DND-41 (cell line): ENCODE results near the gene KCNK16.

Experiments
- ATAC-seq: fragments of 200-7000 bp; cut with Tn5 transposase; 3 replicates; pipeline ENCODE4 v1.9.1; 2021; ENCODE audit warnings: low read depth; ENCODE audit not compliant: insufficient read depth
- DNase-seq: peaks from one replicate; pipeline ENCODE4 v3.0.0-alpha.2; 2020
- H2AFZ ChIP-seq: 2 replicates; pipeline ENCODE4 v1.6.0; 2012; ENCODE audit warnings: low read depth, low read length
- H3K27ac ChIP-seq: 2 replicates; pipeline ENCODE4 v1.5.1; 2012; ENCODE audit warnings: low read length, inconsistent platforms
- H3K27me3 ChIP-seq: fragments of 200-600 bp; sonication (generic); 2 replicates; pipeline ENCODE4 v1.6.0; 2012; ENCODE audit warnings: low read length, mild to moderate bottlenecking, inconsistent platforms; ENCODE audit not compliant: insufficient read depth, poor library complexity
- H3K36me3 ChIP-seq: 2 replicates; pipeline ENCODE4 v1.5.1; 2012; ENCODE audit warnings: low read length, inconsistent platforms; ENCODE audit not compliant: insufficient read depth
- H3K4me1 ChIP-seq: 2 replicates; pipeline ENCODE4 v1.5.1; 2012; ENCODE audit warnings: mild to moderate bottlenecking, low read length; ENCODE audit not compliant: insufficient read depth
- H3K4me2 ChIP-seq: 2 replicates; pipeline ENCODE4 v1.6.0; 2012; ENCODE audit warnings: mild to moderate bottlenecking, moderate library complexity, low read length, inconsistent platforms; ENCODE audit not compliant: insufficient read depth
- H3K4me3 ChIP-seq, 2 experiments: fragments of 200-600 bp in 1 of 2; shearing (Covaris generic) in 1 of 2; 2 replicates each; pipeline ENCODE4 v1.5.1; 2012 to 2016; ENCODE audit warnings: inconsistent platforms in 2 of 2, low read length in 2 of 2, mild to moderate bottlenecking in 2 of 2, low read depth in 1 of 2, moderate library complexity in 1 of 2
- H3K79me2 ChIP-seq: 2 replicates; pipeline ENCODE4 v1.6.0; 2012; ENCODE audit warnings: low read length, inconsistent platforms; ENCODE audit not compliant: insufficient read depth
- H3K9ac ChIP-seq: 2 replicates; pipeline ENCODE4 v1.6.0; 2012; ENCODE audit warnings: low read depth, mild to moderate bottlenecking, inconsistent platforms, low read length, moderate library complexity
- H3K9me3 ChIP-seq: 2 replicates; pipeline ENCODE4 v1.5.1; 2012; ENCODE audit warnings: low read length, moderate library complexity, mild to moderate bottlenecking, inconsistent platforms; ENCODE audit not compliant: insufficient read depth, severe bottlenecking
- H4K20me1 ChIP-seq: 2 replicates; pipeline ENCODE4 v1.6.0; 2012; ENCODE audit warnings: low read length; ENCODE audit not compliant: insufficient read depth
- CTCF ChIP-seq: IDR thresholded peaks from 2 replicates; pipeline ENCODE4 v1.5.1; 2012; ENCODE audit warnings: borderline replicate concordance, low read length, moderate library complexity, mild to moderate bottlenecking; ENCODE audit not compliant: poor library complexity, severe bottlenecking; ENCODE audit errors: extremely low read depth
- EZH2 ChIP-seq: IDR thresholded peaks from 3 replicates; pipeline ENCODE4 v1.6.1; 2012; ENCODE audit warnings: borderline replicate concordance, low read depth, mild to moderate bottlenecking, moderate library complexity, low read length, inconsistent platforms; ENCODE audit not compliant: severe bottlenecking

KCNK16 gene

GRCh38 chr6:39274471-39274870, 48.0 kb downstream of the KCNK16 start:
- Histone ChIP-seq H3K27ac (no peak overlapping the region), H3K4me2 (no peak overlapping the region), H3K4me3 (no peak overlapping the region), H3K9me3 (no peaks in the 10 kb centered on the region), H3K9ac (no peak overlapping the region), H3K27me3 (peaks cover 3% of the 10 kb centered on the region), H3K36me3 (no peaks in the 10 kb centered on the region), H3K79me2 (no peaks in the 10 kb centered on the region), H4K20me1 (no peaks in the 10 kb centered on the region), H3K4me1 (no peaks in the 10 kb centered on the region), H2AFZ (no peak overlapping the region)
- no peak for DNase-seq
- no peak for ATAC-seq
- TF ChIP-seq EZH2 (no peak), CTCF (no peak)

GRCh38 chr6:39273406-39273821, 49.1 kb downstream of the KCNK16 start:
- Histone ChIP-seq H3K4me1 (no peaks in the 10 kb centered on the region), H2AFZ (no peak overlapping the region), H3K4me2 (no peak overlapping the region), H3K27me3 (peaks cover 3% of the 10 kb centered on the region), H3K9me3 (no peaks in the 10 kb centered on the region), H3K4me3 (no peak overlapping the region), H4K20me1 (no peaks in the 10 kb centered on the region), H3K36me3 (no peaks in the 10 kb centered on the region), H3K27ac (no peak overlapping the region), H3K9ac (no peak overlapping the region), H3K79me2 (no peaks in the 10 kb centered on the region)
- TF ChIP-seq CTCF (no peak), EZH2 (no peak)
- DNase-seq = no peak
- ATAC-seq = no peak

DNA sequence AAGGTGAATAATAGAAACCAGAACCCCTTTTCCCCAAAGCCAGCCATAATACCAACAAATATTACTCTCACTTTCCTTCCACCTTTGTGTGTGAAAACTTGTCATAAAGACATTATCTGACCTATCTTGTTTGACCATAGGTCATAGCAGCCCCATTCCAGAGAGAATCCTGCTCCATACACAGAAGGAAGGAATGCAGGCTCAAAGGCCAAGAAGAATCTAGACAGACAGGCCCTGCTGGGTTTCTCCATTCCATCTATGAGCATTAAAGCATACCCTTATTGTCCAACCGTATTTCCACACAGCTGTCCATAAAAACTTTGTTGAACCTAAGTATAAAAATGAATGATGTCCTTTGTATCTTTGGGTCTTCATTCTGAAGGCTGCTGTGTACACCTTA, 52.5 kb downstream of the KCNK16 start:
- no peaks in the 10 kb centered on the region for H3K36me3 ChIP-seq
- H3K4me3 ChIP-seq = no peak overlapping the region
- TF ChIP-seq EZH2 (no peak), CTCF (no peak)
- no peaks in the 10 kb centered on the region for H3K9me3 ChIP-seq
- H3K27me3 ChIP-seq = no peaks in the 10 kb centered on the region
- no peaks in the 10 kb centered on the region for H3K4me1 ChIP-seq
- H2AFZ ChIP-seq = no peak overlapping the region
- no peak overlapping the region for H3K4me2 ChIP-seq
- ATAC-seq (no peak), DNase-seq (no peak)
- no peaks in the 10 kb centered on the region for H4K20me1 ChIP-seq
- H3K79me2 ChIP-seq = no peaks in the 10 kb centered on the region
- H3K27ac ChIP-seq = no peak overlapping the region
- H3K9ac ChIP-seq = no peak overlapping the region

DNA sequence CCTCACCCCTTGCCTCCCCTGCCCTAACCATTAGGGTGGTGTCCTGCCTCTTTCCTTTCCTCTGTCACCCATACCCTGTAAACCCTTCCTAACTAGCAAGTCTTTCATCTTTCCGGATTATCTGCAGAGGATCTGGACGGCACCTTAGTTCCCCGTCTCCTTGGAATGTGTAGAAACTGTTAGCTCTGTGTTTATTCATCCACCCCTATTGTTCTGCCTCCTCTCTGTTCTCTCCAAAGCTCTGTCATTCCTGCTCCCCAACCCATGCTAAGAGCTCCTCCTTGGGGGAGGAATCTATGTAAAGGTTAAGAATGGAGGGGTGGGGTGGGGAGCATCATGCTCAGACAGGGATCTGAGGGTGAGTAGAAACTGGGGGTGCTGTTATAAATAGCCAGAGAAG, 53.8 kb downstream of the KCNK16 start:
- H3K9ac ChIP-seq = no peak overlapping the region
- H3K79me2 ChIP-seq = no peaks in the 10 kb centered on the region
- no peak for DNase-seq
- H3K4me1 ChIP-seq = no peaks in the 10 kb centered on the region
- H3K9me3 ChIP-seq = no peaks in the 10 kb centered on the region
- TF ChIP-seq EZH2 (no peak), CTCF (no peak)
- no peak overlapping the region for H3K4me3 ChIP-seq
- H4K20me1 ChIP-seq = no peaks in the 10 kb centered on the region
- H3K4me2 ChIP-seq = no peak overlapping the region
- no peak overlapping the region for H2AFZ ChIP-seq
- H3K27ac ChIP-seq = no peak overlapping the region
- ATAC-seq = no peak
- H3K27me3 ChIP-seq = no peaks in the 10 kb centered on the region
- H3K36me3 ChIP-seq = no peaks in the 10 kb centered on the region
